ENCODE measurements around the gene CFAP92.

DNA sequence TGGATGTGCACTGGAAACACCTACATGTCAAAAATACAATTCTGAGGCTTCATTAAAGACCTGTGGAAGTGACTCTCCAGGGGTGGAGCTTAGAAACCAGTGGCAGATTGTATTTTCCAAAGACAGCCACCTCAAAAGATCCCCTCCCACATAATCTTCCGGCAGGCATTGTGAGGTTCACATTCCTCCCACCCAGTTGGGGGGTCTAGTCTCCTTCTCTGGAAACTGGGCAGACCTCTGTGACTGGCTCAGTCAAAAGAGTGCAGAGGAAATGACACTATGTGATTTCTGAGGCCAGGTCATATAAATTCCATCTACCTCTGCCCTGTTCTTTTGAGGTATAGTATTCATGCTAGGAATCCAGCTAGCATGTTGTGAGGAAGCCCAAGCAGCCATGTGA is 1.9 kb upstream of the CFAP92 start:
- no peak for TF ChIP-seq ARNTL (CRISPR knock-in tag; IDR thresholded peaks at IDR 0.05; ENCODE audit: borderline replicate concordance, low read depth)
- TF ChIP-seq PPARA (CRISPR knock-in tag; IDR thresholded peaks at IDR 0.05; ENCODE audit: borderline replicate concordance): no peak
- TF ChIP-seq RARB (CRISPR knock-in tag; IDR thresholded peaks at IDR 0.05): no peak
- no peak for TF ChIP-seq ZNF8 (CRISPR knock-in tag; IDR thresholded peaks at IDR 0.05)
- TF ChIP-seq, protein P1, sequence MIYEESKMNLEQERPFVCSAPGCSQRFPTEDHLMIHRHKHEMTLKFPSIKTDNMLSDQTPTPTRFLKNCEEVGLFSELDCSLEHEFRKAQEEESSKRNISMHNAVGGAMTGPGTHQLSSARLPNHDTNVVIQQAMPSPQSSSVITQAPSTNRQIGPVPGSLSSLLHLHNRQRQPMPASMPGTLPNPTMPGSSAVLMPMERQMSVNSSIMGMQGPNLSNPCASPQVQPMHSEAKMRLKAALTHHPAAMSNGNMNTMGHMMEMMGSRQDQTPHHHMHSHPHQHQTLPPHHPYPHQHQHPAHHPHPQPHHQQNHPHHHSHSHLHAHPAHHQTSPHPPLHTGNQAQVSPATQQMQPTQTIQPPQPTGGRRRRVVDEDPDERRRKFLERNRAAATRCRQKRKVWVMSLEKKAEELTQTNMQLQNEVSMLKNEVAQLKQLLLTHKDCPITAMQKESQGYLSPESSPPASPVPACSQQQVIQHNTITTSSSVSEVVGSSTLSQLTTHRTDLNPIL (CRISPR knock-in tag; IDR thresholded peaks at IDR 0.05; ENCODE audit: low read depth): no peak
- TF ChIP-seq ZFP30 (CRISPR knock-in tag; IDR thresholded peaks at IDR 0.05): no peak
- TF ChIP-seq BACH2 (CRISPR knock-in tag; IDR thresholded peaks at IDR 0.05; ENCODE audit: borderline replicate concordance): no peak
- TF ChIP-seq ZNF70 (CRISPR knock-in tag; IDR thresholded peaks at IDR 0.05): no peak
- TF ChIP-seq TOX (CRISPR knock-in tag; IDR thresholded peaks at IDR 0.05; ENCODE audit: borderline replicate concordance): no peak
